Brain microvascular endothelial cell (primary cell): Measurements from ENCODE around the gene GPR89B.
A peak's percentile ranks its signal among the peaks of the same experiment; 100 is the strongest.
"Not testable (repeated sequence)": the region's sequence is repeated elsewhere in the genome, so short reads cannot be mapped to it uniquely, and the experiment has no call there.

ENCODE experiments used
- DNase-seq: peaks from one replicate; pipeline ENCODE4 v3.0.0-alpha.2; 2020
- H3K27ac ChIP-seq: fragments of 250-450 bp; sonication (Bioruptor Pico); 2 replicates; pipeline ENCODE4 v1.5.1; 2020; ENCODE audit warnings: mild to moderate bottlenecking, moderate library complexity
- H3K27me3 ChIP-seq: fragments of 250-450 bp; sonication (Bioruptor Pico); replicated peaks from 2 replicates; pipeline ENCODE4 v1.5.1; 2020; ENCODE audit warnings: mild to moderate bottlenecking
- H3K36me3 ChIP-seq: fragments of 250-450 bp; sonication (Bioruptor Pico); replicated peaks from 2 replicates; pipeline ENCODE4 v1.5.1; 2020; ENCODE audit warnings: mild to moderate bottlenecking
- H3K4me3 ChIP-seq: 2 replicates; pipeline ENCODE4 v1.5.1; 2011; ENCODE audit warnings: low read depth, mild to moderate bottlenecking, control low read depth, low read length, moderate library complexity
- in situ Hi-C: cut with HindIII; loops from 2 replicates; pipeline ENCODE4 v1.10.0; 2017; ENCODE audit warnings: low sequenced_read_pairs, low pct_ligation_motif_present
- TF ChIP-seq, protein P1 (sequence below): IDR thresholded peaks from 2 replicates; pipeline ENCODE4 v1.5.1; 2011; ENCODE audit warnings: low read depth, mild to moderate bottlenecking, moderate library complexity, low read length, control low read depth, inconsistent platforms; ENCODE audit errors: missing control alignments

The GPR89B gene

GRCh38 chr1:147928236-147929132, at the start of gene GPR89B:
Gene GPR89B, plus strand, starts transcription at chr1:147928420. Its CDS starts 117 bp downstream, at chr1:147928537.
- H3K27me3 ChIP-seq, H3K36me3 ChIP-seq, in situ Hi-C loops: not testable (repeated sequence)
- DNase-seq = peak; percentile 84
- peak within 1 kb of the TSS; percentile 55 for H3K27ac ChIP-seq
- peak within 1 kb of the TSS; percentile 75 for H3K4me3 ChIP-seq

- Histone ChIP-seq H3K4me3 (no peak overlapping the region), H3K36me3 (no peaks in the 10 kb centered on the region), H3K27ac (no peak overlapping the region), H3K27me3 (no peaks in the 10 kb centered on the region)
- TF ChIP-seq, protein P1, sequence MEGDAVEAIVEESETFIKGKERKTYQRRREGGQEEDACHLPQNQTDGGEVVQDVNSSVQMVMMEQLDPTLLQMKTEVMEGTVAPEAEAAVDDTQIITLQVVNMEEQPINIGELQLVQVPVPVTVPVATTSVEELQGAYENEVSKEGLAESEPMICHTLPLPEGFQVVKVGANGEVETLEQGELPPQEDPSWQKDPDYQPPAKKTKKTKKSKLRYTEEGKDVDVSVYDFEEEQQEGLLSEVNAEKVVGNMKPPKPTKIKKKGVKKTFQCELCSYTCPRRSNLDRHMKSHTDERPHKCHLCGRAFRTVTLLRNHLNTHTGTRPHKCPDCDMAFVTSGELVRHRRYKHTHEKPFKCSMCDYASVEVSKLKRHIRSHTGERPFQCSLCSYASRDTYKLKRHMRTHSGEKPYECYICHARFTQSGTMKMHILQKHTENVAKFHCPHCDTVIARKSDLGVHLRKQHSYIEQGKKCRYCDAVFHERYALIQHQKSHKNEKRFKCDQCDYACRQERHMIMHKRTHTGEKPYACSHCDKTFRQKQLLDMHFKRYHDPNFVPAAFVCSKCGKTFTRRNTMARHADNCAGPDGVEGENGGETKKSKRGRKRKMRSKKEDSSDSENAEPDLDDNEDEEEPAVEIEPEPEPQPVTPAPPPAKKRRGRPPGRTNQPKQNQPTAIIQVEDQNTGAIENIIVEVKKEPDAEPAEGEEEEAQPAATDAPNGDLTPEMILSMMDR = no peak
- DNase-seq = no peak
- in situ Hi-C loops = no loop called here
Observed at GRCh38 chr1:147879911-147880310, 48.3 kb upstream of the GPR89B start.

GRCh38 chr1:147882535-147882934, 45.7 kb upstream of the GPR89B start:
- in situ Hi-C loops = no loop called here
- H3K4me3 ChIP-seq = no peak overlapping the region
- no peak for DNase-seq
- no peaks in the 10 kb centered on the region for H3K36me3 ChIP-seq
- TF ChIP-seq, protein P1 = no peak
- H3K27me3 ChIP-seq = no peaks in the 10 kb centered on the region
- no peak overlapping the region for H3K27ac ChIP-seq

GRCh38 chr1:147890177-147890790, 37.9 kb upstream of the GPR89B start:
- in situ Hi-C loops = no loop called here
- TF ChIP-seq, protein P1 = peak; percentile 85

GRCh38 chr1:147891088-147891487, 37.1 kb upstream of the GPR89B start:
- DNase-seq = no peak
- Histone ChIP-seq H3K27me3 (no peaks in the 10 kb centered on the region), H3K4me3 (no peak overlapping the region), H3K36me3 (no peaks in the 10 kb centered on the region), H3K27ac (no peak overlapping the region)
- TF ChIP-seq, protein P1 = no peak
- in situ Hi-C loops = no loop called here

More at GRCh38 chr1:147890177-147890790, 37.9 kb upstream of the GPR89B start:
- Histone ChIP-seq H3K36me3 (no peaks in the 10 kb centered on the region), H3K4me3 (no peak overlapping the region), H3K27ac (no peak overlapping the region), H3K27me3 (no peaks in the 10 kb centered on the region)
- DNase-seq = peak; percentile 60

- Histone ChIP-seq H3K27me3 (no peaks in the 10 kb centered on the region), H3K36me3 (no peaks in the 10 kb centered on the region), H3K27ac (no peak overlapping the region), H3K4me3 (no peak overlapping the region)
- TF ChIP-seq, protein P1 = peak; percentile 25
- in situ Hi-C loops = no loop called here
- no peak for DNase-seq
Observed at GRCh38 chr1:147892216-147892615, 36.0 kb upstream of the GPR89B start.
